GM18517 (cell line): Measurements from ENCODE around the gene FKBP6.
"Not testable (repeated sequence)": the region's sequence is repeated elsewhere in the genome, so short reads cannot be mapped to it uniquely, and the experiment has no call there.

Experiments used
- ATAC-seq: cut with Tn5 transposase; IDR thresholded peaks from one replicate; pipeline ENCODE4 v1.9.1; 2021; ENCODE audit warnings: mild to moderate bottlenecking, moderate library complexity; ENCODE audit not compliant: unreplicated experiment

Gene FKBP6

DNA sequence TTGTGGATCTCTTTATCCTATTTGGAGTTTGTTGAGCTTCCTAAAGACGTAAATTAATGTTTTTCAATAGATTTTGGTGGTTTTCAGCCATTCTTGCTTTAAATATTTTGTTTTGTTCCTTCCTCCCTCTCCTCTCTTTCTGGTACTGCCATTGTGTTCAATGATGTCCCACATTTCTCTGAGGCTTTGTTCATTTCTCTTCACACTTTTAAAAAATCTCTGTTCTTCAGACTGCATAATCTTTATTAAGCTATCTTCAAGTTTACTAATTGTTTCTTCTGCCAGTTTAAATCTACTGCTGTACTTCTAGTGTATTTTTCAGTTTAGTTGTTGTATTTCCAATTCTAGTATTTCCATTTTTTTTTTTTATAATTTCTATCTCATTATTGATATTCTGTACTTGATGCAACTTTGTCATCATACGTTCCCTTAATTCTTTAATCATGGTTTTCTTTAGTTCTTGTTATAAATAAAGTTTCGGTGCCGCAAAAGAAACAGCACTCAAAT lies 60.0 kb downstream of the FKBP6 start:
- ATAC-seq: no peak

GRCh38 chr7:73391396-73391795 lies 63.4 kb downstream of the FKBP6 start:
- no peak for ATAC-seq

- ATAC-seq: no peak
Observed at GRCh38 chr7:73394422-73394821, 66.5 kb downstream of the FKBP6 start.

DNA sequence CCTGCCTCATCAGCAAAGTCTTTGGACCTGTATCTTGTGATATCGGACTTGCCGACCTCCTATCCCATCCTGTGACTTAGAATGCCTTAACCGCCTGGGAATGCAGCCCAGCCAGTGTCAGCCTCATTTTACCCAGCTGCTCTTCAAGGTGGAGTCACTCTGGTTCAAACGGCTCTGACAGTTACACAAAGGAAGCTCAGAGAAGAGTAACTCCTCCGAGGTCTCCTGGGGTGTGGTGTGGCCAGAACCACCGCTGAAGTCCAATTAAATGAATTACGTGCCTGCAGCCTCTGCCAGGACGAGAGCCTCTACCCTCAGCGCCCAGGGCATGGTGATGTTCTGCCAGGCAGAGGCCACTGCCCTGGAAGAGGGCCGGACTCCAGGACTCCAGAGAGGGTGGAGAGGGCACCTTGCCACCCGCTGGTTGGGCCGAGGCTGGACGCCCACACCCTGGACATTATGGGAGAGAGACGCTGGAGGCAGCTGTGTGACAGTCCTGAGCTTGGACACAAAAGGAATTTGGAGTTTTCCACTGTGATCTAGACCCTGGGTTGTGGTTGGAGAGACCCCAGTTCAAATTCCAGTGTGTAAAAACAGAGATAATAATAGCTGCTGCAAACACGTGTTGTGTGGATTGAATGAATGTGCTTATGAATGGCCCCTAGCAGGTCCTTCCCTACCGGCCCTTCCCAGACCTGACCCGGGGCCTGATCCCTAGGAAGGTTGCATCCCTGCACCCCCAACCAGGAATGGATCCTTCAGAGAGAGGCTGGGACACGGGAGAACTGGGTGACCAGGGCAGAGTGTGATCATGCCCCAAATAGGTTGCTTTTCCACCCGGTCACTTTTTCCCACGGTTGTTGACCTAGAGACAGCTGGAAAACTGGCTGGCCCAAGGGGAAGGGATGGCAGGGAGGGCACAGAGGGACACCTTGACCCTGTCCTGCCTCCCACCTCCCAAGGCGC lies 67.9 kb downstream of the FKBP6 start:
- no peak for ATAC-seq

GRCh38 chr7:73397521-73398281 lies 69.7 kb downstream of the FKBP6 start:
- ATAC-seq: no peak

DNA sequence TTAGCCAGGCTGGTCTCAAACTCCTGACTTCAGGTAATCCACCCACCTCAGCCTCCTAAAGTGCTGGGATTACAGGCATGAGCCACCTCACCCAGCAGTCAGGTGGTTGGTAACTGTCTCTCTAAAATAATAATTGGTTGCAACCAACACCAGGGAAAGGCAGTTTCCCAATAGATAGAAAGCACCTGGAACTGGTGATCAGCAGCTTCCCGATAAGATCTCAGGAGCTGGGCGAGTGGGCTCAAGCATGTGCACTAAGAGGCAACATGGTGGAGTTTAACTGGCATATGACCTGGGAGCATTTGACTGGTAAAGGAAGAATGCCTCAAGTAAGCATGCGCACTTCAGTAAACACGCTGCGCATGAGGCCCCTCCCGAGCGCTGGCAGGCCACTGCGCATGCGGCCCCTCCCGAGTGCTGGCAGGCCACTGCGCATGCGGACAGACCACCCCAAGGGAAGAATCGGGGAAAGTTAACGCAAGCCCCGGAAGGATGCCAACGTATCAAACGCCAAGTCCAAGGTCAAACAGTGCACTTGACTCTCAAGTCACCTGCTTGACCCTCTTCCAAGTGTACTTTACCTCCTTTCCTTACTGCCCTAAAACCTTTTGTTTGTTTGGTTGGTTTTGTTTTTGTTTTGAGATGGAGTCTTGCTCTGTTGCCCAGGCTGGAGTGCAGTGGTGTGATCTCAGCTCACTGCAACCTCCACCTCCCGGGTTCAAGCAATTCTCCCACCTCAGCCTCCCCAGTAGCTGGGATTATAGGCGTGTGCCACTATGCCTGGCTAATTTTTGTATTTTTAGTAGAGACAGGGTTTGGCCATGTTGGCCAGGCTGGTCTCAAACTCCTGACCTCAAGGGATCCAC lies 71.5 kb downstream of the FKBP6 start:
- ATAC-seq: not testable (repeated sequence)

- not testable (repeated sequence) for ATAC-seq
Observed at GRCh38 chr7:73404860-73405259, 76.9 kb downstream of the FKBP6 start.
